Measurements from ENCODE around the gene ANO6. TPM values are rescaled to one million over a fixed set of nuclear protein-coding genes. Genes with fewer than 3 reads are reported as not detected.
A peak's percentile ranks its signal among the peaks of the same experiment; 100 is the strongest.

ANO6 gene
- total RNA-seq, 1 donor from 2014 or later = 46.2 TPM

- no peak for TF ChIP-seq CTCF (IDR thresholded peaks at IDR 0.05; ENCODE audit: borderline replicate concordance)
Measured at GRCh38 chr12:45398552-45398951, 182.7 kb downstream of the ANO6 start.

GRCh38 chr12:45400991-45401390 is 185.1 kb downstream of the ANO6 start:
- DNase-seq = peak; percentile 24
- Histone ChIP-seq H3K27ac (replicated peaks) (peak overlapping the region; percentile 33), H3K4me1 (peaks cover 39% of the 10 kb centered on the region), H3K9me3 (replicated peaks) (peaks cover 15% of the 10 kb centered on the region), H3K36me3 (peaks cover 44% of the 10 kb centered on the region), H3K27me3 (ENCODE audit: low read depth) (no peaks in the 10 kb centered on the region), H3K4me3 (no peak overlapping the region)
- TF ChIP-seq CTCF (IDR thresholded peaks at IDR 0.05; ENCODE audit: borderline replicate concordance) = no peak
- intact Hi-C loops (cut with micrococcal nuclease) = no loop called here

More at GRCh38 chr12:45398552-45398951, 182.7 kb downstream of the ANO6 start:
- Histone ChIP-seq H3K36me3 (peaks cover 21% of the 10 kb centered on the region), H3K27ac (replicated peaks) (no peak overlapping the region), H3K27me3 (ENCODE audit: low read depth) (no peaks in the 10 kb centered on the region), H3K4me1 (peaks cover 30% of the 10 kb centered on the region), H3K9me3 (replicated peaks) (peaks cover 19% of the 10 kb centered on the region), H3K4me3 (no peak overlapping the region)
- no peak for DNase-seq
- intact Hi-C loops (cut with micrococcal nuclease) = no loop called here

GRCh38 chr12:45402288-45402687 is 186.4 kb downstream of the ANO6 start:
- no peak for TF ChIP-seq CTCF (IDR thresholded peaks at IDR 0.05; ENCODE audit: borderline replicate concordance)
- Histone ChIP-seq H3K36me3 (peaks cover 55% of the 10 kb centered on the region), H3K27me3 (ENCODE audit: low read depth) (no peaks in the 10 kb centered on the region), H3K27ac (replicated peaks) (peak overlapping the region; percentile 3), H3K4me1 (peaks cover 39% of the 10 kb centered on the region), H3K9me3 (replicated peaks) (peaks cover 2% of the 10 kb centered on the region), H3K4me3 (no peak overlapping the region)
- DNase-seq = no peak
- intact Hi-C loops (cut with micrococcal nuclease) = no loop called here

GRCh38 chr12:45406988-45407850 is 191.3 kb downstream of the ANO6 start:
- Histone ChIP-seq H3K4me1 (peaks cover 48% of the 10 kb centered on the region), H3K9me3 (replicated peaks) (no peaks in the 10 kb centered on the region), H3K36me3 (peaks cover 77% of the 10 kb centered on the region), H3K27me3 (ENCODE audit: low read depth) (no peaks in the 10 kb centered on the region), H3K4me3 (no peak overlapping the region), H3K27ac (replicated peaks) (no peak overlapping the region)
- intact Hi-C loops (cut with micrococcal nuclease) = no loop called here
- DNase-seq = no peak
- no peak for TF ChIP-seq CTCF (IDR thresholded peaks at IDR 0.05; ENCODE audit: borderline replicate concordance)

- intact Hi-C loops (cut with micrococcal nuclease) = no loop called here
- Histone ChIP-seq H3K4me3 (no peak overlapping the region), H3K4me1 (peaks cover 42% of the 10 kb centered on the region), H3K27ac (replicated peaks) (peak overlapping the region; percentile 11), H3K27me3 (ENCODE audit: low read depth) (no peaks in the 10 kb centered on the region), H3K9me3 (replicated peaks) (no peaks in the 10 kb centered on the region), H3K36me3 (peaks cover 77% of the 10 kb centered on the region)
- no peak for TF ChIP-seq CTCF (IDR thresholded peaks at IDR 0.05; ENCODE audit: borderline replicate concordance)
- no peak for DNase-seq
Measured at GRCh38 chr12:45407981-45408728, 192.3 kb downstream of the ANO6 start.

Data from left ventricle myocardium inferior (tissue), 1 donor.